ENCODE data around the gene WDR35. TPM values are rescaled to one million over a fixed set of nuclear protein-coding genes. Genes with fewer than 3 reads are reported as not detected.

WDR35 gene
- total RNA-seq, 1 experiment from 2014 or later = 6.6 TPM

GRCh38 chr2:19901442-19902215 is 88.3 kb downstream of the WDR35 start, which contains the start of gene TTC32:
TTC32 (minus strand) TSS chr2:19901983; CDS start chr2:19901854, 129 bp downstream.
- Histone ChIP-seq H3K27me3 (ENCODE audit: low read length) (no peaks in the 10 kb centered on the region), H4K20me1 (ENCODE audit: low read length) (no peaks in the 10 kb centered on the region), H3K36me3 (ENCODE audit: low read depth, low read length) (no peaks in the 10 kb centered on the region), H3F3A (ENCODE audit: low read length, unreplicated experiment) (no peaks in the 10 kb centered on the region), H3K4me1 (ENCODE audit: insufficient read depth, low read length) (peaks cover 30% of the 10 kb centered on the region), H3K4me3 (ENCODE audit: low read length) (peak within 1 kb of the TSS; percentile 85), H3K9me2 (replicated peaks; ENCODE audit: low read length) (no peaks in the 10 kb centered on the region), H3K79me2 (ENCODE audit: low read length) (peaks cover 48% of the 10 kb centered on the region), H3K27ac (ENCODE audit: low read length) (peak within 1 kb of the TSS; percentile 89), H2AFZ (ENCODE audit: low read length) (peak within 1 kb of the TSS; percentile 95), H3K9ac (ENCODE audit: low read length) (peak within 1 kb of the TSS; percentile 96), H3K4me2 (ENCODE audit: low read length) (peak within 1 kb of the TSS; percentile 98), H3K9me3 (ENCODE audit: low read length) (no peaks in the 10 kb centered on the region)
- POLR2A ChIA-PET (ENCODE audit: unreplicated experiment) = interaction anchor here (0.6 to 1.0 kb wide), 3 partner anchors 10 to 46 kb away, joined by 3 to 22 read pairs (median 5); no protein-coding TSS in a partner anchor
- peak; percentile 81 for ATAC-seq
- DNase-seq = peak; percentile 92
- BruUV-seq (replicated peaks) = TSS peak; percentile 86
- intact Hi-C loops (cut with micrococcal nuclease) = loop anchor here (1.0 to 5.0 kb wide), 3 partner anchors 32 to 196 kb away; no protein-coding TSS in a partner anchor
- TF ChIP-seq CTCF (conservative IDR thresholded peaks at IDR 0.05; ENCODE audit: low read depth, low read length) = no peak
- no peak for TF ChIP-seq EZH2phosphoT487 (IDR thresholded peaks at IDR 0.05; ENCODE audit: borderline replicate concordance, low read length)
- no peak for TF ChIP-seq EZH2 (IDR thresholded peaks at IDR 0.05; ENCODE audit: low read length, unreplicated experiment)
- CTCF ChIA-PET = no interaction called here

GRCh38 chr2:19900931-19901441 is 88.9 kb downstream of the WDR35 start:
- H3K4me2 ChIP-seq (ENCODE audit: low read length) = peak overlapping the region; percentile 98
- no peaks in the 10 kb centered on the region for H3K9me3 ChIP-seq (ENCODE audit: low read length)
- peaks cover 30% of the 10 kb centered on the region for H3K4me1 ChIP-seq (ENCODE audit: insufficient read depth, low read length)
- H3K79me2 ChIP-seq (ENCODE audit: low read length) = peaks cover 53% of the 10 kb centered on the region
- H3K9ac ChIP-seq (ENCODE audit: low read length) = peak overlapping the region; percentile 96
- H3K9me2 ChIP-seq (replicated peaks; ENCODE audit: low read length) = no peaks in the 10 kb centered on the region
- ATAC-seq = peak; percentile 2; the same call in 1 of the 2 replicates
- no peaks in the 10 kb centered on the region for H3K27me3 ChIP-seq (ENCODE audit: low read length)
- POLR2A ChIA-PET (ENCODE audit: unreplicated experiment) = interaction anchor here (0.6 to 1.0 kb wide), 3 partner anchors 10 to 46 kb away, joined by 3 to 22 read pairs (median 5); no protein-coding TSS in a partner anchor
- no peaks in the 10 kb centered on the region for H4K20me1 ChIP-seq (ENCODE audit: low read length)
- peak overlapping the region; percentile 85 for H3K4me3 ChIP-seq (ENCODE audit: low read length)
- TF ChIP-seq EZH2 (IDR thresholded peaks at IDR 0.05; ENCODE audit: low read length, unreplicated experiment) (no peak), EZH2phosphoT487 (IDR thresholded peaks at IDR 0.05; ENCODE audit: borderline replicate concordance, low read length) (no peak), CTCF (conservative IDR thresholded peaks at IDR 0.05; ENCODE audit: low read depth, low read length) (no peak)
- intact Hi-C loops (cut with micrococcal nuclease) = loop anchor here (5.0 kb wide), 2 partner anchors 106 to 196 kb away; no protein-coding TSS in a partner anchor
- H3K27ac ChIP-seq (ENCODE audit: low read length) = peak overlapping the region; percentile 89
- H2AFZ ChIP-seq (ENCODE audit: low read length) = peak overlapping the region; percentile 95
- no peak for DNase-seq
- H3K36me3 ChIP-seq (ENCODE audit: low read depth, low read length) = no peaks in the 10 kb centered on the region
- no peaks in the 10 kb centered on the region for H3F3A ChIP-seq (ENCODE audit: low read length, unreplicated experiment)
- CTCF ChIA-PET = no interaction called here
- BruUV-seq (replicated peaks) = TSS peak; percentile 50
